H1 (cell line): ENCODE results near the gene NRM. TPM values are rescaled to one million over a fixed set of nuclear protein-coding genes. Genes with fewer than 3 reads are reported as not detected.

Source experiments
- BCL11A ChIP-seq, 2 experiments: IDR thresholded peaks; one replicate each; pipeline ENCODE4 v1.6.1; 2011; ENCODE audit warnings: low read depth in 2 of 2, low read length in 2 of 2, mild to moderate bottlenecking in 2 of 2
- CHD7 ChIP-seq: fragments of 300-600 bp; sonication (generic); IDR thresholded peaks from 2 replicates; pipeline ENCODE4 v1.7.1; 2012; ENCODE audit warnings: low read length, moderate library complexity, mild to moderate bottlenecking, inconsistent platforms; ENCODE audit not compliant: insufficient replicate concordance
- EGR1 ChIP-seq: IDR thresholded peaks from 2 replicates; pipeline ENCODE4 v1.6.1; 2011; ENCODE audit warnings: low read depth, low read length, borderline replicate concordance
- HDAC2 ChIP-seq, 2 experiments: fragments of 300-600 bp in 1 of 2; sonication (generic) in 1 of 2; IDR thresholded peaks; 2 replicates each; pipeline ENCODE4 v1.6.1; 2011 to 2012; ENCODE audit warnings: low read depth in 2 of 2, low read length in 2 of 2, mild to moderate bottlenecking in 2 of 2, moderate library complexity in 2 of 2, borderline replicate concordance in 1 of 2, inconsistent platforms in 1 of 2
- HDAC6 ChIP-seq: IDR thresholded peaks from one replicate; pipeline ENCODE4 v1.7.1; 2012; ENCODE audit warnings: low read depth, mild to moderate bottlenecking, inconsistent platforms, low read length, moderate library complexity
- RBBP5 ChIP-seq: IDR thresholded peaks from 2 replicates; pipeline ENCODE4 v1.7.1; 2012; ENCODE audit warnings: low read depth, mild to moderate bottlenecking, inconsistent platforms, low read length, moderate library complexity, borderline replicate concordance
- RXRA ChIP-seq: IDR thresholded peaks from 2 replicates; pipeline ENCODE4 v1.6.1; 2011; ENCODE audit warnings: low read depth, mild to moderate bottlenecking, low read length, moderate library complexity; ENCODE audit not compliant: insufficient read depth
- SIRT6 ChIP-seq: IDR thresholded peaks from one replicate; pipeline ENCODE4 v1.7.1; 2012; ENCODE audit warnings: low read length, inconsistent platforms
- SUZ12 ChIP-seq: fragments of 200-600 bp; sonication (generic); IDR thresholded peaks from 2 replicates; pipeline ENCODE4 v1.6.1; 2012; ENCODE audit warnings: mild to moderate bottlenecking, inconsistent platforms, low read length, moderate library complexity, mixed read lengths
- TCF12 ChIP-seq: IDR thresholded peaks from 2 replicates; pipeline ENCODE4 v1.6.1; 2011; ENCODE audit warnings: low read depth, mild to moderate bottlenecking, low read length
- polyA plus RNA-seq, 7 experiments: library from polyadenylated mRNA; depleted of rRNA in 3 of 7; stranded (reverse) in 5 of 7; unstranded in 2 of 7; fragments of >200 nt in 5 of 7; fragments of 200-250 nt in 2 of 7; gene quantifications; 1 replicate in 5 of 7; 2 replicates in 1 of 7; 4 replicates in 1 of 7; pipeline versions ENCODE4 v1.2.1 to v1.2.3, GENCODE V29; 2011 to 2013; ENCODE audit warnings: missing spikeins in 2 of 7, mixed read lengths in 2 of 7
- total RNA-seq: library from RNA; stranded (reverse); fragmentation: NEBNext Ultra II Directional; extraction: Animal tissue kit (Norgen Biotek cat#: 25700); gene quantifications from 2 replicates; pipeline ENCODE4 v1.2.1, GENCODE V29; 2021

NRM gene
- total and polyA plus RNA-seq, 2 of the 8 experiments (the other 6 are each of a cell fraction or from before 2014, with no cell fraction given): 27.3 to 50.4 TPM

GRCh38 chr6:30732237-30732943, 41.6 kb upstream of the NRM start (continued):
- TF ChIP-seq CHD7: no peak
- no peak for TF ChIP-seq SIRT6
- no peak for TF ChIP-seq TCF12
- no peak for TF ChIP-seq SUZ12
- no peak for TF ChIP-seq RBBP5
- TF ChIP-seq EGR1: no peak
- no peak for TF ChIP-seq HDAC2 (IDR thresholded peaks at IDR 0.05; ENCODE audit: borderline replicate concordance in 1 of 2, low read depth in 2 of 2, low read length in 2 of 2)
- no peak for TF ChIP-seq BCL11A (IDR thresholded peaks at IDR 0.05; ENCODE audit: low read depth in 2 of 2, low read length in 2 of 2)
- TF ChIP-seq RXRA: no peak
- no peak for TF ChIP-seq HDAC6
